Loucy (cell line): ENCODE results near the gene LDAF1.
"Not testable (repeated sequence)": the region's sequence is repeated elsewhere in the genome, so short reads cannot be mapped to it uniquely, and the experiment has no call there.

Experiments
- CTCF ChIP-seq: fragments of 200-600 bp; sonication (generic); conservative IDR thresholded peaks from 2 replicates; pipeline ENCODE4 v1.5.1; 2014; ENCODE audit warnings: mild to moderate bottlenecking, antibody characterized with exemption, low read length
- EZH2phosphoT487 ChIP-seq: fragments of 200-600 bp; IDR thresholded peaks from 2 replicates; pipeline ENCODE4 v1.6.1; 2018; ENCODE audit warnings: antibody characterized with exemption, mild to moderate bottlenecking, moderate library complexity, borderline replicate concordance

GRCh38 chr16:21195330-21195729 is 36.9 kb downstream of the LDAF1 start:
- TF ChIP-seq CTCF, EZH2phosphoT487: not testable (repeated sequence)
